Naive B cell (primary cell): ENCODE data around the gene MLYCD. TPM values are rescaled to one million over a fixed set of nuclear protein-coding genes. Genes with fewer than 3 reads are reported as not detected.

Source experiments
- ATAC-seq, 2 donors: fragments of 150-1000 bp; cut with Tn5 transposase; 2 replicates each; pipeline ENCODE4 v1.10.0; 2021; ENCODE audit warnings: low read depth in 2 of 2, mild to moderate bottlenecking in 2 of 2, moderate library complexity in 2 of 2
- DNase-seq: peaks from one replicate; pipeline ENCODE4 v3.0.0; 2022
- H3K27ac Mint-ChIP-seq, 6 donors: one replicate each; pipeline ENCODE4 v1.8.0; 2020 to 2022; ENCODE audit warnings: mild to moderate bottlenecking in 6 of 6, mixed read lengths in 6 of 6, moderate library complexity in 5 of 6, inconsistent platforms in 2 of 6
- H3K27me3 Mint-ChIP-seq, 3 donors: one replicate each; pipeline ENCODE4 v1.8.0; 2021 to 2022; ENCODE audit warnings: mixed read lengths in 3 of 3, mild to moderate bottlenecking in 1 of 3
- H3K36me3 Mint-ChIP-seq, 2 donors: one replicate each; pipeline ENCODE4 v1.8.0; 2020 to 2022; ENCODE audit warnings: mixed read lengths in 2 of 2, inconsistent platforms in 1 of 2, mild to moderate bottlenecking in 1 of 2
- H3K4me1 Mint-ChIP-seq, 3 donors: one replicate each; pipeline ENCODE4 v1.8.0; 2020 to 2022; ENCODE audit warnings: mixed read lengths in 3 of 3, inconsistent platforms in 1 of 3, mild to moderate bottlenecking in 1 of 3, moderate library complexity in 1 of 3
- H3K4me3 Mint-ChIP-seq, 8 donors: one replicate each; pipeline ENCODE4 v1.8.0; 2020 to 2022; ENCODE audit warnings: mild to moderate bottlenecking in 8 of 8, mixed read lengths in 8 of 8, moderate library complexity in 8 of 8, inconsistent platforms in 2 of 8
- H3K9me3 Mint-ChIP-seq, 7 donors: one replicate each; pipeline ENCODE4 v1.8.0; 2020 to 2022; ENCODE audit warnings: mixed read lengths in 7 of 7, mild to moderate bottlenecking in 5 of 7, inconsistent platforms in 2 of 7, moderate library complexity in 1 of 7
- polyA plus RNA-seq, 6 donors: library from polyadenylated mRNA; unstranded; fragments of 300-500 nt; fragmentation: Illumina TruSeq; gene quantifications; one replicate each; pipeline ENCODE4 v1.2.3, GENCODE V29; 2021; ENCODE audit warnings: low read depth in 6 of 6

MLYCD gene
- polyA plus RNA-seq, 6 donors from 2014 or later: 0.15 to 2.4 (median 1.6) TPM

- no peak for DNase-seq
- Mint-ChIP-seq H3K27ac (peak overlapping the region in 2 of 6 donors; percentile 41 to 87), H3K36me3 (peaks cover 20 to 48% of the 10 kb centered on the region in 2 donors), H3K9me3 (peaks cover 0 to 5% (median 0%) of the 10 kb centered on the region in 7 donors), H3K4me3 (no peak overlapping the region), H3K27me3 (no peaks in the 10 kb centered on the region), H3K4me1 (peaks cover 1 to 34% (median 4%) of the 10 kb centered on the region in 3 donors)
- no peak for ATAC-seq
These were observed 22.1 kb downstream of the MLYCD start for GRCh38 chr16:83920894-83921491.

GRCh38 chr16:83923581-83924365 is 24.9 kb downstream of the MLYCD start:
- no peak overlapping the region for H3K27ac Mint-ChIP-seq
- DNase-seq (no peak), ATAC-seq (no peak)
- peaks cover 0 to 5% (median 0%) of the 10 kb centered on the region in 7 donors for H3K9me3 Mint-ChIP-seq
- peaks cover 9 to 28% of the 10 kb centered on the region in 2 donors for H3K36me3 Mint-ChIP-seq
- no peaks in the 10 kb centered on the region for H3K27me3 Mint-ChIP-seq
- H3K4me3 Mint-ChIP-seq: peak overlapping the region in 1 of 8 donors; percentile 29
- H3K4me1 Mint-ChIP-seq: peaks cover 5 to 25% (median 6%) of the 10 kb centered on the region in 3 donors

- ATAC-seq (no peak), DNase-seq (no peak)
- no peak overlapping the region for H3K27ac Mint-ChIP-seq
- H3K4me1 Mint-ChIP-seq: peaks cover 5 to 20% (median 6%) of the 10 kb centered on the region in 3 donors
- H3K27me3 Mint-ChIP-seq: no peaks in the 10 kb centered on the region
- peaks cover 0 to 5% (median 0%) of the 10 kb centered on the region in 7 donors for H3K9me3 Mint-ChIP-seq
- H3K36me3 Mint-ChIP-seq: peaks cover 4 to 19% of the 10 kb centered on the region in 2 donors
- no peak overlapping the region for H3K4me3 Mint-ChIP-seq
These were observed 25.8 kb downstream of the MLYCD start for GRCh38 chr16:83924686-83925085.

DNA sequence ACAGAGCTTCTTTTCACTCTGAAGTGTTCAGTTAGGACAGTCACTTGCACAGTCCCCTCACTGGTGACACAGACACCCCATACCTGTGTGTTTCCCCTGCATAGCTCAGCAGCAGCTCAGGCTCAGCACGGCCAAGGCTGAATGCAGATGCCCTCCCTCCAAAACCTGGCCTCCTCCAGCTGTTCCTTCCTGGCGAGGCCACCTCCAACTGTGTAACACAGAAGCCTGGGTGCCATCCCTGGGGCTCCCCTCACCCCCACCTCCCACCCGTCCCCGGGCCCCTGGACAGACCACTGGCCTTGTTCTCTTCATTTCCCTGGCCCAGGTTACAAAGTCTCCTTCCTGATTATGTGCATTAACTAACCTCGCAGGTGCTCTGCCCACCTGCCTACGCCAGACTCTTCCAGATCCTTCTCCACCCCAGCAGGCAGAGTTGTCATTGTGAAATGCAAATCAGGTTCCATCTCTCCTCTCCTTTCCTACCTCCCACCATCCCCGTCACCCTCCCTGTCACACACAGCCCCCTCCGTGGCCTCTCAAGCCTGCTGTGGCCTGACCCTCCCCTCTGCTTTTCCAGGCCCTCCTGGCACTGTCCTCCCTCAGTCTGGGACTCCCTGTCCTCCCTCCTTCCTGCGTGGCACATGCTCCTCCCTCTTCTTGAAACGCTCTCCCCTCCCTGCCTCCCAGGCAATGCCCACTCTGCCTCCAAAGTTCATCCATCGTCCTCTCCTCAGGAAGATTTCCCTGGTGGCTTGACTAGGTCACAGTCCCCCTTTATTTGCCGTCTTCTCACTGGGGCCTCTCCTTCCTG is 26.4 kb downstream of the MLYCD start:
- DNase-seq (no peak), ATAC-seq (no peak)
- H3K36me3 Mint-ChIP-seq: peaks cover 4 to 16% of the 10 kb centered on the region in 2 donors
- H3K27me3 Mint-ChIP-seq: no peaks in the 10 kb centered on the region
- no peak overlapping the region for H3K27ac Mint-ChIP-seq
- peaks cover 5 to 20% (median 6%) of the 10 kb centered on the region in 3 donors for H3K4me1 Mint-ChIP-seq
- no peak overlapping the region for H3K4me3 Mint-ChIP-seq
- peaks cover 0 to 5% (median 0%) of the 10 kb centered on the region in 7 donors for H3K9me3 Mint-ChIP-seq

DNA sequence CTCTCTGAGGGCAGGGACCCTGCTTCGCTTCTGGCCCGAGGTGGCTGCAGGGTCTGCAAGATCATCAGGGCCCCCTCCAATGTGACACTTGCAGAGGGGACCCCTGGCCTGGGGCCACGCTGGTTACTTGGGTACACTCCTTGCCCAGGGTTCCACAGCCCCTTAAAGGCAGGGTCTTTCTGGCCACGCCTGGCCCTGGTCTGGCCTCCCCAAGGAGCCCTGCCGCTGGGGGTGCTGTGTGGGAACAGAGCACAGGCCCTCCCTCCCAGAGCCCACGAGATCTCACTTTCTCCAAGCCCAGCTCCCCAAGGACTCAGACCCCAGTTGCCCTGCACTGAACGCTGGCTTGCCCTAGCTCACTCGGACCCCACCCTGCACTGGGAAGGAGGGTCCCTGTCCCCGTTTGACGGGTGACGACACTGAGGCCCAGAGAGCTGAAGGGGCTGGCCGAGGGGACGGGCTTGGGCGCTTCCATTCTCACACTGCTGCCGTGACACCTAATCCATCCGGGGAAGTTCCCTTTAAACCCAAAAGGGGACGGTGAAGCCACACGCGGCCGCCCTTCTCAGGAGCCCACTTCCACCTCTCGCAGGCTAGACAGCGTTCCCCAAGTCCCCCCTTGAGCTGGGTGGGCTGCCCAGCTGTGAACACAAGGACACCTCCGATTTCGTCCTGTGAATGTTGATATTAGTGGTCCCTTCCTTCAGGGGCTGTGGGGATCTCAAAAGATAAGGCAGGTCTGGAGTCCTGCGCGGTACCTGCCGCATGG is 27.2 kb downstream of the MLYCD start:
- Mint-ChIP-seq H3K36me3 (peaks cover 0 to 8% of the 10 kb centered on the region in 2 donors), H3K27me3 (no peaks in the 10 kb centered on the region), H3K27ac (no peak overlapping the region), H3K9me3 (no peaks in the 10 kb centered on the region), H3K4me3 (no peak overlapping the region), H3K4me1 (peaks cover 5 to 12% (median 6%) of the 10 kb centered on the region in 3 donors)
- ATAC-seq (no peak), DNase-seq (no peak)

DNA sequence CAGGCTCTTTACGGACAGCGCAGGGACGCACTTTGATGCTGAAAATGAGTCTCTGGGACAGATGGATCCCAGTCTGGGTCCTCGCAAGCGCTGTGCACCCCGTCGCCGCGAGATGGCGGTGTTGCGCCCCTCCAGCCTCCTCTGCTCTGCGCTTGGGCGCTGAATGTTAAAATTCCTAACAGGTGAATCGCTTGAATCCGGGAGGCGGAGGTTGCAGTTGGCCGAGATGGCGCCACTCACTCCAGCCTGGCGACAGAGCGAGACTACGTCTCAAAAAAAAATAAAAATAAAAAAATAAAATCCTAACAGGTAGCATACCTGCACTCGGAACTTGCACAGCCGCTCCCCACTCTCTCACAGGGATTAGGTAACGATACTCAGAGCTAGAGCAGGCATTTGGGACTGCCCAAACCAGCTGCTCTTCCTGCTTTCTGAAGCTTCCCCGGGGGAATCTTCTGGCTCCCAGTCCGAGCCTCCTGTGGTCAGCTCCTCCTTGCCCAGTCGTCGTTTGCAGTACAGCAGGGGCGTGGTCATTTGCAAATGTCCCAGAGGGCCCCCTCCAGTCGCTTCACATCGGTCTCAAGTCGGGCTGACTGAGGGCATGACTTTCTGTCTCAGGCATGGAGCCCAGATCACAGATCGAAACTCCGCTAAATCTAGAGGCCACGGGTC is 27.9 kb downstream of the MLYCD start:
- Mint-ChIP-seq H3K27me3 (no peaks in the 10 kb centered on the region), H3K4me1 (peaks cover 5 to 7% (median 6%) of the 10 kb centered on the region in 3 donors), H3K4me3 (no peak overlapping the region), H3K27ac (no peak overlapping the region), H3K36me3 (peaks cover 0 to 6% of the 10 kb centered on the region in 2 donors), H3K9me3 (no peaks in the 10 kb centered on the region)
- ATAC-seq (peak; percentile 42 to 56), DNase-seq (peak; percentile 21)

- Mint-ChIP-seq H3K4me1 (peaks cover 5 to 7% (median 6%) of the 10 kb centered on the region in 3 donors), H3K4me3 (no peak overlapping the region), H3K27ac (no peak overlapping the region), H3K9me3 (no peaks in the 10 kb centered on the region), H3K27me3 (no peaks in the 10 kb centered on the region), H3K36me3 (peaks cover 0 to 6% of the 10 kb centered on the region in 2 donors)
- DNase-seq: no peak
- ATAC-seq: no peak
These were observed 29.6 kb downstream of the MLYCD start for GRCh38 chr16:83928341-83929055.

GRCh38 chr16:83929811-83930555 is 31.1 kb downstream of the MLYCD start:
- no peak overlapping the region for H3K4me3 Mint-ChIP-seq
- peaks cover 0 to 5% of the 10 kb centered on the region in 2 donors for H3K36me3 Mint-ChIP-seq
- ATAC-seq (no peak), DNase-seq (no peak)
- H3K4me1 Mint-ChIP-seq: peaks cover 5 to 11% (median 6%) of the 10 kb centered on the region in 3 donors
- no peaks in the 10 kb centered on the region for H3K9me3 Mint-ChIP-seq
- no peaks in the 10 kb centered on the region for H3K27me3 Mint-ChIP-seq
- H3K27ac Mint-ChIP-seq: peak overlapping the region in 1 of 6 donors; percentile 60

GRCh38 chr16:83930730-83931500 is 32.0 kb downstream of the MLYCD start:
- Mint-ChIP-seq H3K36me3 (peaks cover 0 to 9% of the 10 kb centered on the region in 2 donors), H3K4me1 (peaks cover 4 to 6% (median 5%) of the 10 kb centered on the region in 3 donors), H3K27me3 (no peaks in the 10 kb centered on the region), H3K4me3 (no peak overlapping the region), H3K27ac (no peak overlapping the region), H3K9me3 (no peaks in the 10 kb centered on the region)
- no peak for DNase-seq
- ATAC-seq: no peak

DNA sequence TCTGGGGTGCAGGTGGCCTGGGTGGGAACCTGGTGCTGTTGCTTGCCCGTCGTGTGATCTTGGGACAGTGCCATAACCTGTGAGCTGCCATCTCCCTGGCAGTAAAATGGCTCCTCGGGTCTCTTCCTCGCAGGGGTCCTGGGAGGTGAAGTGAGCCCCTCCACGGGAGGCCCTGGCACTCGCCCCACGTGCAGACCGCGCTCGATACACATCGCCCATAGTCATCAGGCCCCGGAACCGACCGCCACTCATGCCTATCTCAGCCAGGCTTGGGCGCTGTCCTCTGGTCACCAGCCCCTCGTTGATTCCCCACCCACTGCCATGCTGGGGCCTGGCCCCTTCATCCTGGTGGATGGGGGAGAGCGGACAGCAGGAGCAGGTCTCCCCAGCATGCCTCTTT is 32.6 kb downstream of the MLYCD start:
- DNase-seq: no peak
- H3K36me3 Mint-ChIP-seq: peaks cover 0 to 9% of the 10 kb centered on the region in 2 donors
- no peak overlapping the region for H3K27ac Mint-ChIP-seq
- no peaks in the 10 kb centered on the region for H3K9me3 Mint-ChIP-seq
- no peaks in the 10 kb centered on the region for H3K27me3 Mint-ChIP-seq
- no peak for ATAC-seq
- peaks cover 1 to 4% (median 2%) of the 10 kb centered on the region in 3 donors for H3K4me1 Mint-ChIP-seq
- H3K4me3 Mint-ChIP-seq: no peak overlapping the region

DNA sequence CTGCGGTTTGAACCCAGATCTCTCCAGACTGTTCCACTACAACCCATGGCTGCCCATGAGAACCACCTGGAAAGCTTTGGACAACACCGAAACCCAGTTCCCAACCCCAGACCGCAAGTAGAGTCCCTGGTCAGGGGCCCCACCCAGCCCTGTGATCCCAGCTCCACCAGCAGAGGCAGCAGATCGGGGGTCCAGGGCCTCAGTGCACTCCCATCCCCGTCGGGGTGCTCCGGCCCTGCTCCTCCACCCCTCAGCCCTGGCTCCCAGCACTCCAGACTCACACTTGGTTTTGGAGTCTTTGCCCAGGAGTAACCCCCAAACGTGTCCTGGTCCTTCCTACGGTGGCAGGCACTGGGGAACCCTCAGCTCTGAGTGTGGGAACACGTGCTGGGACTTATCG is 33.4 kb downstream of the MLYCD start:
- no peak for ATAC-seq
- Mint-ChIP-seq H3K9me3 (no peaks in the 10 kb centered on the region), H3K27ac (no peak overlapping the region), H3K4me1 (peaks cover 0 to 4% (median 0%) of the 10 kb centered on the region in 3 donors), H3K27me3 (no peaks in the 10 kb centered on the region), H3K36me3 (peaks cover 0 to 15% of the 10 kb centered on the region in 2 donors), H3K4me3 (no peak overlapping the region)
- no peak for DNase-seq
